ENCODE measurements around the gene ZNF777.

DNA sequence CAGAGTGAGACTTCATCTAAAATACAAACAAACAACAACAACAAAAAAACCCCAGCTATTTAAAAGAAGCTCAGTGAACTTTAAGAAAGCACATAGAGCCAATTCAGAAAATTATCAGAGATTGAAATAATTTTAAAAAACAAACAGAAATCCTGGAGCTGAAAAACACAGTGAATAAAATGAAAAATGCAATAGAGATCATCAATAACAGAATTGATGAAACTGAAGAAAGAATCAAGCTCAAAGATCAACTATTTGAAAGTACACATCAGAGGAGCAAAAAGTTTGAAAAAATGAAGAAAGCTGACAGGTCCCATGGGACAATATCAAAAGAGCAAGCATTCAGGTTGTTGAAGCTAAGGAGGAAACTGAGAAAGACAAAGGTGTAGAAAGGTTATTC is 48.9 kb upstream of the ZNF777 start:
- TF ChIP-seq, protein P1, sequence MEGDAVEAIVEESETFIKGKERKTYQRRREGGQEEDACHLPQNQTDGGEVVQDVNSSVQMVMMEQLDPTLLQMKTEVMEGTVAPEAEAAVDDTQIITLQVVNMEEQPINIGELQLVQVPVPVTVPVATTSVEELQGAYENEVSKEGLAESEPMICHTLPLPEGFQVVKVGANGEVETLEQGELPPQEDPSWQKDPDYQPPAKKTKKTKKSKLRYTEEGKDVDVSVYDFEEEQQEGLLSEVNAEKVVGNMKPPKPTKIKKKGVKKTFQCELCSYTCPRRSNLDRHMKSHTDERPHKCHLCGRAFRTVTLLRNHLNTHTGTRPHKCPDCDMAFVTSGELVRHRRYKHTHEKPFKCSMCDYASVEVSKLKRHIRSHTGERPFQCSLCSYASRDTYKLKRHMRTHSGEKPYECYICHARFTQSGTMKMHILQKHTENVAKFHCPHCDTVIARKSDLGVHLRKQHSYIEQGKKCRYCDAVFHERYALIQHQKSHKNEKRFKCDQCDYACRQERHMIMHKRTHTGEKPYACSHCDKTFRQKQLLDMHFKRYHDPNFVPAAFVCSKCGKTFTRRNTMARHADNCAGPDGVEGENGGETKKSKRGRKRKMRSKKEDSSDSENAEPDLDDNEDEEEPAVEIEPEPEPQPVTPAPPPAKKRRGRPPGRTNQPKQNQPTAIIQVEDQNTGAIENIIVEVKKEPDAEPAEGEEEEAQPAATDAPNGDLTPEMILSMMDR (IDR thresholded peaks at IDR 0.05; ENCODE audit: poor library complexity) = no peak
- TF ChIP-seq EZH2phosphoT487 (IDR thresholded peaks at IDR 0.05; ENCODE audit: low read depth, severe bottlenecking, unreplicated experiment) (no peak), EZH2 (IDR thresholded peaks at IDR 0.05; ENCODE audit: borderline replicate concordance) (no peak)
